NCI-H1436 (cell line): ENCODE results near the gene LDAF1.
"Not testable (repeated sequence)": the region's sequence is repeated elsewhere in the genome, so short reads cannot be mapped to it uniquely, and the experiment has no call there.

Experiments
- DNase-seq: peaks from one replicate; lab custom pipeline; 2025; lab: John Stamatoyannopoulos, UW

LDAF1 gene

DNA sequence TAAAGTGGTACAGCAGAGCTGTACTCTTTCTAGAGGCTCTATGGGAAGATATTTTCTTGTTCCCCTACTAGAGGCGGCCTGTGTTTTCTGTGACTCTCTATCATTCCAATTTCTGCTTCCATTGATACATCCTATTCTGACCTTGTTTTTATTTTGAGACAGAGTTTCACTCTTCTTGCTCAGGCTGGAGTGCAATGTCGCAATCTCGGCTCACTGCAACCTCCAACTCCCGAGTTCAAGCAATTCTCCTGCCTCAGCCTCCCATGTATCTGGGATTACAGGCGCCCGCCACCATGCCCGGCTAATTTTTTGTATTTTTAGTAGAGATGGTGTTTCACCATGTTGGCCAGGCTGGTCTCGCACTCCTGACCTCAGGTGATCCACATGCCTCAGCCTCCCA, 36.9 kb downstream of the LDAF1 start:
- DNase-seq, result not testable (repeated sequence)

DNA sequence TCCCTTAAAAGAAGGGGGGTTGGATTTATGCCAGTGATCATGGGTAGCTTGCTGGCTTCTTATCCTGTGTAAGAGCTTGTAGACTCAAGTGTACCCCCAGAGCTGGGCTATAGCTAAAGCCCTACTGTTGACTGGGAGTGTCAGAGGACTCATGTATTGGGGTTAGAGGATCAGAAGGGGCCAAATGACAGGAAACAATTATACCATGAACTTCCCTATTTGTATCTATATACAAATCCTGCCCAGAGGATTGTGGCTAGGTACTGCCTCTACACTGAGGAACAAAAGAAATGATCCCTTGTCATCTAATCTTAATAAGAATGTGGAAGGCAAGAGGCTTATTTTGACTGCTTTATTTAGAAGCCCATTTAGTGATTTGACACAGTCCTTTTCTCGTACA, 38.6 kb downstream of the LDAF1 start:
- no peak for DNase-seq

DNA sequence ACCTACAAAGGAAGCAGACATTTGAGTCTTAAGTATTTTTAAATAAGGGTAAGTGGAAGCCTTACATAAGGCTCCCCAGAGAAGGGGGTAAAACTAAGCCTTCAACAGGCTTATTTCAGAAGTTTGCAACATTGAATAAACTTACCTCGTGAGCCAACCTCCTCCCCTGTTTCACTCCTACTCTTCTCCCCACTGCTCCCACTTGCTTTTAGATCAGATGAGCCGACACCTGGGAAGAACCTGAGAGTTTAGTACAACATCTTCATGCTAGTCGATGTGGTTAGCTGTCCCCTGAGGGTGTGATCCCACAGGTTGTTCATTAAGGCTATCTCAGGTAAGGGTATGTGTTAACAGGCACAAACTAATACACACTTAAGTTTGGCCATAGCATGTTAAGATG, 39.1 kb downstream of the LDAF1 start:
- DNase-seq, result no peak

DNA sequence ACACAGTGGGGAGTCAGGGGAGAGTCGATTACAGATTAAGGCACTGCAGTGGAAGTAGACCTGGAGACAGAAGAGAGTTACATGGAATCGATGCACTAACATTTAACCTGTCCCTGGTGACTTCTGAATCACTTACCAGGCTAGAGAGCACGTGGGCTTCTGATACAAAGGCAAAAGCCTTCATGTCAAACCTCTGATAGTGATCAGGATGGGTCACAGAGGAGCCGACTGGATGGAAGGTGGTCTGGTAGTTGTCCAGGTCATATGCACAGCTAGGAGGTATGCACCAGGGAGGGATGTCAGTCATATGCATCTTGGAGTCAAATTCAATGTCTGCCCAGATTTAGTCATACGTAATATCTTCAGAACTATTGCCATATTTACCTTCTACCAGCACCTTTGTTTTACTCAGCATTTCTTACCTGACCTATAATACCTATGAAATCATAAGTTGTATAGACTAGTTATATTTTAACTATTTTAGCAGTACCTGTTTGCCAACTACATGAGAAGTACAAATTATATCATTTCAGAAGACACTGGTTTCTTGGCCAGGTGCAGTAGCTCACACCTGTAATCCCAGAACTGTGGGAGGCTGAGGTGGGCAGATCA, 41.2 kb downstream of the LDAF1 start:
- DNase-seq, result no peak

DNA sequence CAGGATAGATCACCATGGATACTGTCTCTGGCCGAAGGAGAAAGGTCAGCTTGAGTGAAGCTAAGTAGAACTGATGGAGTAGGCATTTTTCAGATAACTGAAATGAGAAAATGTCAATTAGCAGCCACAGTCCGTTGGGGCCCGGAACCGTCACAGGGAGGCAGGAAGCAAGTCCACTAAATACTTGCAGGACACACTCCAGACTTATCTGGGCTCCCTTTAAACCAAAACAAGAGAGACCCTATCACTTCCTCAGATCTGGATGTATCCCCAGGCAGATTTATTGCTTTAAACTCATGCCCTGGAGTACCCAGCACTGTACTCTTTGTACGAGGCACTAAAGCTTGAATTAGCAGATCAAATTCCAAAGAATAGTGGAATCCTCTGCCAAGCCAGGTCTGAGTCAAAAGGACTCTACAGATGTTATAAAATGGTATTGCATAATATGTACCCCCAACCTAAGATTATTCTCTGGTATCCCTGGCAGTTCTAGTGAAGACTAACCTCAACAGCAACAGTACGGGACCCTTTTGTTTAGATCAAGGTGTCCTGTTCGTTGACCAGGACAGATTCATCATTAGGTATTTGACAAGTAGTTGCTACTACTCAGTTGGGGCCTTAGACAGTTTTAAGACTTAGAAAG, 44.8 kb downstream of the LDAF1 start:
- no peak for DNase-seq

DNA sequence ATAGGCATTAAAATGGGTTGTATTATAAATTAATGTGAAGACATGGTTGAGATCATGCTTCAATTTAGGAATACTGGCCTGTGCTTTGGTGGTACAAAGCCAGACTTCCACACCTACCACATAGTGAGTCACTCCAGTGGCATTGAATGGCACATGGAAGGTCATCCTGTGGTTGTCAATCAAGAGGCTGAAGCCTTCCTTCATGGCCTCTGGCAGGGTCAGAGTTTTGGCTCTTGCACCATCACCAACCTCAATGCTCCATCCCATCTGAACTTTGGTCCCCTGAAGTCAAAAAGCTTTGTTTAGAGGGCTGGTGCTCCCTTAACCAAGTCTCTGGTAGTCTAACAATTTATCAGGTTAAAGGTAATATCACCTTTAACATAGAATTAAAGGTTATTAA, 46.8 kb downstream of the LDAF1 start:
- no peak for DNase-seq

DNA sequence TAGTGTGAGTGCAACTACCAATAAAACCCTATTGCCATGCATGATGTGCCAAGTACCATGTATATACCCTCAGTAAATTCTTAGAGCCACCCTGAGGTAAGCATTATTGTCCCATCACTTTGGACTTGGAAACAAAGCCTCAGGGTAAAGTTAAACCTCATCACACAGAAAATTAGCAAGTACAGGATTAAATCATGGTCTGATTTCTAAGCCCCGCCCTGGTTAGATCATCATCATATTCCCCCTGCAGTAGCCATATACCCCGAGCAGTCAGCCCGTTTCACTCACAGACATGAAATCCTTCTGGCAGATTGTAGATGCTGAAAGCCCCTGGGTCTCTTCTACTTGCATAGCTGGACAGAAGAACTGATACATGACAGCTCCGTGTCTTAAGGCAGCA, 48.1 kb downstream of the LDAF1 start:
- DNase-seq, result no peak

DNA sequence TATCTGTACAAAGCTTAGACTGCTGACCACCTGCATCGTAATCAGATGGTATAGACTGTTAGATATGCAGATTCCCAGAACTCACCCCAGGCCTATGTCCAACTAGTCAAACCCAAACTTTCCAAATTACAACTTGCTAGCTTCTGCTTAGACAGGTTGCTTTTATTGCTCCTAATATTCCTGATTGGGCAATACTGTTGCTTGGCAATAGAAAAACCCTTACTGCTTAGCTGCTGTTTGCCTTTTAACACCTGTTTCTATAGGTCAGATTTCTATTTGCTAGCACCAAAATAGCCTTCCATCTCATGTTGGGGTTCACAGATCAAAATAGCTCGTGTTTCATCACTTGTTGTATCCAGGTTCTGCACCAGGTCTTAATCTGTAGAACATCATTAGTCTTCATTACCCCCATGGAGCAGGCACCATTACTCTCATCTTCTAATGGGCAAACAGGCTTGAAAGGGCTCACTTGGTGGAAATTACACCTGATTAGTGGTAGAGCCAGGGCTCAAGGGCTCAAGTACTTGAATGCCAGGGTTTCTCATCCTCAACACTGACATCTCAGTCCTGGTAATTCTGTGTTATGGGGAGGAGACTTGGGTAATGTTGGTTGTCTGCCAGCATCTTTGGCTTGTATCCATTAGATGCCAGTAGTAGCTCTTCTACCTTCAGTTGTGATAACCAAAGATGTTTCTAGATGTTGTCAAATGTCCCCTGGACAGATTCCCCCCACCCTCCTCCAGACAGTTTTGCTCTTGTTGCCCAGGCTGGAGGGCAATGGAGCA, 50.2 kb downstream of the LDAF1 start:
- no peak for DNase-seq

DNA sequence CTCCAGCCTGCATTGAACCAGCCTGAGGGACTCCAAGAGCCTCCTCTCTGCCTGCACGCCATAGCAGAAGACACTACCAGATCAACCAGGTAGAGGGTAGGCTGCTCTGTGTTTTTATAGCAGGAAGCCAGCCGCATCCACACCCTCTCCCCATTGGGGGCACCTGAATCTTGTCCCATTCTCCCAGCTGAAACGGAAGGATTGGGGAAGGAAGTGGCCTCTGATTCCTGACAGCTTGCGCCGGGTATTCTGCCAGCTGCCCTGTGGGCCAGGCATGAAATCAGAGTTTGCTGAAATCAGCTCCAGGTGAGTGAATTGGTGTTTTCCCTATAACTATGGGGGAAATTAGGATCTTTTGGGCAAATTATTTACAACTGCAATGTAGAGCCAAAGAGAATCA, 53.0 kb downstream of the LDAF1 start, which contains the start of gene ZP2:
Gene ZP2, minus strand, starts transcription at position 89 of the 400 bp plus-strand sequence. Its CDS starts 27 bp downstream, at position 62.
- DNase-seq, result no peak

DNA sequence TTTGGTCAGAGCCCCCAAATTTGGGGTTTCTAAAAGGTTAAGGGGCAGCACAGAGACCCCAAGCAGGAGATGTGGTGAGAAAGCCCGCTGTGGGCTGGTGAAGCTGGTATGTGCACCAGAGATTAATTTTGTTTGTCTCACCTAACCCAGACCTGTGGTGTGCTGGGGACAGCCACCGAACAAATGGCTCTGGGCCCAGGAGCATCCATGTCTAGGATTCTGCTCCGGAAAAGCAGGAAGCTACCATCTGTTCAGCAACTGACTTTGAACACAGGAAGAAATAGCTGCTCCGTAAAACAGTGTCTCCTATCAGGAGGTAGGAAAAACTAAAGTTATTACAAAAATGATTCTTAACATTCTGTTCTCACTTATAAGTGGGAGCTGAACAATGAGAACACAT, 55.6 kb downstream of the LDAF1 start:
- DNase-seq, result no peak

DNA sequence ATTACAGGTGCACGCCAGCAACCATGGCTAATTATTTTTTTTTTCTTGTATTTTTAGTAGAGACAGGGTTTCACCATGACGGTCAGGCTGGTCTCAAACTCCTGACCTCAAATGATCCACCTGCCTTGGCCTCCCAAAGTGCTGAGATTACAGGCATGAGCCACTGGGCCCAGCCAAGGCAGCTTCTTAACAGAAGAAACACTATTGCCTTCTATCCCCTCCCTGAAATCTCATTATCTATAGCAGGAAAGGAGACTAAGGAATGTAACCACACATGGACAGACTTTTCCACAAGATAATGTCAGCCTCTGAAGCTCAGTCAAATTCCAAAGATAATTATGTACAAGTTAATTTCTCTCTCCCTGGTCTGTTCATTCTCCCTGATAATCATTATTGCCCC, 58.6 kb downstream of the LDAF1 start:
- no peak for DNase-seq

DNA sequence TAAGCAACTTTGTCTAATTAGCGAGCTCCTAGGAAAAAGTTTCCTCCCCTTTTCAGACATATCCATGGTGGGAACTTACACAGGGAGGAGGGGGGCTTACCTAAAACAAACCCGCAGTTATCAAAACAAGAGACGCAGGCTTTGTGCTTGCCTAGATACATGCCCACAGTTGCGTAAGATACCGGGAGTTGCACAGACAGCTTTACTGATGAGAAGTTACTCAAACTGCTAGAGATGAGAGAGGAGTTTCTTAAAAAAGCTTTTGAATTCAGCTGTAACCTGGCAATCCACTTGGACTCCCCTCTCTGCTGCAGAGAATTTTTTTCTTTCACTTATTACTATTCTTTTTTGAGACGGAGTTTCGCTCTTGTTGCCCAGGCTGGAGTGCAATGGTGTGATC, 59.7 kb downstream of the LDAF1 start:
- DNase-seq, result no peak

DNA sequence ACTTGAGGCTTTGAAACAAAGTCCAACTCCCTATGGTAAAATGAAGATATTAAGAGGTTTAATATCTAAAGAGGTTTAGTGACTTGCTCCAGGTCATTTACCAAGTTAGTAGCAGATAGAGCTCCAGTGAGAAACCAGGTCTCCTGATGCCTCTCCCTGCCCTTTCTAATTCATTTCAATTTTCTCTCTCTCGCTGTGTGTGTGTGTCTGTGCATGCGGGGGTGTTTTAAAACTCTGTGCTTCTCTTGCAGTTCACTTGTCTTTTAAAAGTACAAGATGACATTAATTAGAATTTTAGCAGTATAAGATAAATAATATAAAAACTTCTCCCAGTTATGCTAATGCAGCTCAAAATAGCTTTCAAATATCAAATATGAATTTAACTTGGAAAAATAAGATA, 61.1 kb downstream of the LDAF1 start:
- no peak for DNase-seq

DNA sequence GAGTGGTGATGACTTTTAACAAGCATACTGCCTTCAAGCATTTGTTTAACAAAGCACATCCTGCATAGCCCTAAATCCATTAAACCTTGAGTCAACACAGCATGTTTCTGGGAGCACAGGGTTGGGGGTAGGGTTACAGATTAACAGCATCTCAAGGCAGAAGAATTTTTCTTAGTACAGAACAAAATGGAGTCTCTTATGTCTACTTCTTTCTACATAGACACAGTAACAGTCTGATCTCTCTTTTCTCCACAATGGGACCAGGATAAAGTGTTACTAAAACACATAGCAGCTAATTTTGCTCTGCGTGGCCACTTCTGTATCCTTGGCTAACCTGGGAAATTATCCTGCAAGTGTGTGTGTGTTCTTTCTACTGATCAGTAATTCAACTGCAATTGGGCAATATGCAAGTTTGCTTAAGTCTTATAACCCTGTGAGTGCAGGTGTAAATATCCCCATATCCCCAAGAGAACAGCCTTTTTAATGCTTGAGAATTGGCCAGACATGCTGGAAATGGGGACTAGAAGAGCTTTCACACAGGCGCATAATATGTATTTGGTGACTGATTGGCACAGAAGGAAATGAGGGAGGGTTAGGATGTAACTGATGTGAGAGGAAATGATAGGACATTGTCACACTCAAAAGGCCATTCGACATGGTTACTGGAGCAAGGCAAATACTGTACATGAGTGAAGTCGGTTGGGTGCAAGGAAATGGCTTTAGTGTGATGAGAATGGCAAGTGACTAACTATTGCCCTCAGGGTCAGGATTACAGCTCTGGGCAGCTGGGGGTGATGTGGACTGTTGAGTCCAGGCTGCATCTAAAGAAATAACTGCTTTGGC, 64.2 kb downstream of the LDAF1 start:
- peak; percentile 62 for DNase-seq

DNA sequence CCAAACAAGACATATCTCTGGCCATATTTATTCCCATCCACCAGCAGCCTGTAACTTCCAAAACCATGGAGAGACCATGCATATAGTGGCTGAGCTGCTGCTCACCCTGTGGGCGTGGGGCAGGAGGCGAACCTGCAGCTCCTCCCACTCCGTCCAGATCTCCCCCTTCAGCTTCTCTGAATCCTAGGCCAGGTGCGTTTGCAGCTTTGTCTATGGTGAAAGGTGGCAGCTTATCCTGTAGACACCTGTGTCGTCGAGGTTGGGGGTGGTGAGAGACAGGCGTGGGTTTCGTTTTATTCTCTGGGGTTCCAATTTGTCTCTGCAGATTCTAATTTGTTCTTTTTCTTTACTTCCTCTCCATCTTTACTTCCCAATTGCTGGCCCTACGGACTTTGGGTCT, 65.3 kb downstream of the LDAF1 start:
- DNase-seq, result no peak

DNA sequence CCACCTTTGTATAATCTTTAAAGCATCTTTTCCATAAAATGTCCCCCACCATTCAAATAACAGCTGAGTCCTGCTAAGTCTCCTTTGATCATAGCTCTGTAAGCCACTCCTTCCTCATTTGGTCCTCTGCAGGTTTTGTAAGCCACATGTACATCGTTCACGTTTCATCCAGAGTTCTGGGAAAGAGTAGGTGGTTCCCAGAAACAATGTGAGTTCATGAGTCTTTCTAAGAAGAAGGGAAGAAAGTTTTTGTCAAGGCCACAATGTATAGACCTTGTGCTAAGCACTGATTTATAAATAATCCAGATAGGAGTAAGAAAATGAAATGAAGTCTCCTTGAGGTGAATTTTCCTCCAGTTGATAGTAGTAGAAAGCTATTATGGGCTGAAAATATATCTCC, 66.3 kb downstream of the LDAF1 start:
- DNase-seq, result no peak

DNA sequence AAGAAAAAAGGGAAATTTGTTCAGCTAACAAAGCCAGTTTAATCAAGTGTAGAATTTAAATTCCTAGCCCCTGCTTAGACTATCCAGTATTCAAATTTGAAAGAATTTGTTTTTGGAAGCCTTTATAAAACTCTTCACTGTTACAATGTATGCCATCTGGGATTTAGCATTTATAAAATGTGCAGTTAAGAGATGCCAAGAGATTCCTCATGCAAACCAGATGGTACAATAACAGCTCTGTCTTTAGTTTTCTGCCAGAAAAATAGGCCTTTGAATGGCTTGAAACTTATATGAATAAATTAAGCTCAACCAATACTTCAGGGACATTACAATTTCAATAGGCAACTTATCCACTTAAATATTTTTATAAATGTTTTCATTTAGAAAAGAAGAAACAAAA, 68.3 kb downstream of the LDAF1 start:
- DNase-seq, result no peak

DNA sequence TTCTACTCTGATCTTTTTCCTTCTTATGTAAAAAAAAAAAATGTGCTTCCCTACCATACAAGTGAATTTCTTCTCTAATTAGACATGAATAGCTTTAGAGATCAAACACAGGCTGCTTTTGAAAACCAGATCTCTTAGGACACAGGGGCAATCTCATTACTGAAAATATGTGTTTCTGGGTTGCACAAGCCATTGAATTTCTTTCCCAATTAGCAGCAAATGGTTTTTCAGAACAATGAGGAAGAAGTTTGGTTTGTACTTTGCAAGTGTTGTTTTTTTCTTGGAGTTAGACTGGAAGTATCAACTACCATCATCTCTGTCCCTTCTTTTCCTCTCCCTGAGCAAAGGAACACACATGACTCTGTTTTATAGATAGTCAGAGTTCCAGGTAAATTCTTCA, 69.4 kb downstream of the LDAF1 start:
- no peak for DNase-seq

DNA sequence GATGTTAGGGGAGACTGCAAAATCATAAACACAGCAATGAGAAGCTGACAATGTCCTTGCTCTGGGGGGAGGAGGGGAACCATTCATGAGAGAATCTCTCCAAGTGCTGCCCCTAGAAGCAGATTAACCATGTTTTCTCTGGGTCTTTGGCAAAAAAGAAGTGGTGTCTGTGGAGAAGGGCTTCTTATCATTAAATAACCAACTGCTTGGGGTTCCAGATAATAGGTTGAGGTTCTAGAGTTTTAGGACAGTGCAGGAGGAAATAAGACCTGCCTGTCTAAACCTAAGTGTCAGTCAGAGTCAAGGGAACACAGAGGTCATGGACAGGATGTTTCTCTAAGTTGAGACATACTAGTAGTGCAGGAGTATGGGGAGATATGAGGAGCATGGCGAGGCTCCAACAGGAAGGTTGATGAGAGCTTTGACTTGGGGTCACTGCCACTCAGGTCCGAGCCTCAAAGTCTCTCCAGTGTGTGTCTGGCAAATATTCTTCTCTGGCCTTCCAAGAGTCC, 69.9 kb downstream of the LDAF1 start:
- DNase-seq, result no peak
